Mesothelial cell of epicardium (in vitro differentiated cells): ENCODE measurements around the gene BORCS6. TPM values are rescaled to one million over a fixed set of nuclear protein-coding genes. Genes with fewer than 3 reads are reported as not detected.

Source experiments
- DNase-seq, 2 experiments: peaks; one replicate each; pipeline ENCODE4 v3.0.0; 2021; ENCODE audit warnings: low spot score in 2 of 2; ENCODE audit not compliant: unreplicated experiment in 2 of 2
- H3K27ac Mint-ChIP-seq: 2 replicates; pipeline ENCODE4 v1.8.0; 2021; ENCODE audit warnings: mixed read lengths
- H3K27me3 Mint-ChIP-seq: 2 replicates; pipeline ENCODE4 v1.8.0; 2021; ENCODE audit warnings: low read depth, mixed read lengths
- H3K36me3 Mint-ChIP-seq: 2 replicates; pipeline ENCODE4 v1.8.0; 2021; ENCODE audit warnings: mixed read lengths
- H3K4me1 Mint-ChIP-seq: 2 replicates; pipeline ENCODE4 v1.8.0; 2021; ENCODE audit warnings: mixed read lengths
- H3K4me3 Mint-ChIP-seq: 2 replicates; pipeline ENCODE4 v1.8.0; 2021; ENCODE audit warnings: mild to moderate bottlenecking, moderate library complexity, mixed read lengths
- H3K9me3 Mint-ChIP-seq: 2 replicates; pipeline ENCODE4 v1.8.0; 2021; ENCODE audit warnings: mixed read lengths
- CTCF ChIP-seq: fragments of 200-600 bp; sonication (generic); IDR thresholded peaks from one replicate; pipeline ENCODE4 v1.5.0; 2021; ENCODE audit warnings: antibody characterized with exemption; ENCODE audit not compliant: unreplicated experiment
- microRNA-seq: library from miRNA; unstranded; fragments of <30 nt; microRNA quantifications from one replicate; pipeline ENCODE4 v1.2.0, GENCODE V29; 2021; ENCODE audit warnings: inconsistent platforms, mixed read lengths
- total RNA-seq: library from RNA; stranded (reverse); gene quantifications from 3 replicates; pipeline ENCODE4 v1.2.1, GENCODE V29; 2021

BORCS6 gene
- total RNA-seq, 1 donor from 2014 or later = 3.0 TPM

GRCh38 chr17:8140065-8141029 lies 49.6 kb downstream of the BORCS6 start:
- TF ChIP-seq CTCF = no peak
- H3K36me3 Mint-ChIP-seq = peaks cover 21% of the 10 kb centered on the region
- no peak overlapping the region for H3K4me3 Mint-ChIP-seq
- no peak overlapping the region for H3K27ac Mint-ChIP-seq
- no peaks in the 10 kb centered on the region for H3K9me3 Mint-ChIP-seq
- no peaks in the 10 kb centered on the region for H3K4me1 Mint-ChIP-seq
- no peak for DNase-seq
- no peaks in the 10 kb centered on the region for H3K27me3 Mint-ChIP-seq

- no peak overlapping the region for H3K4me3 Mint-ChIP-seq
Observed at GRCh38 chr17:8138672-8139371, 51.2 kb downstream of the BORCS6 start.

GRCh38 chr17:8138374-8138671 lies 51.7 kb downstream of the BORCS6 start:
- H3K9me3 Mint-ChIP-seq = no peaks in the 10 kb centered on the region
- H3K4me3 Mint-ChIP-seq = no peak overlapping the region
- DNase-seq = no peak
- no peaks in the 10 kb centered on the region for H3K27me3 Mint-ChIP-seq
- no peak for TF ChIP-seq CTCF
- no peaks in the 10 kb centered on the region for H3K4me1 Mint-ChIP-seq
- H3K36me3 Mint-ChIP-seq = peaks cover 16% of the 10 kb centered on the region
- no peak overlapping the region for H3K27ac Mint-ChIP-seq

More at GRCh38 chr17:8138672-8139371, 51.2 kb downstream of the BORCS6 start:
- Mint-ChIP-seq H3K27ac (no peak overlapping the region), H3K36me3 (peaks cover 19% of the 10 kb centered on the region), H3K4me1 (no peaks in the 10 kb centered on the region), H3K27me3 (no peaks in the 10 kb centered on the region), H3K9me3 (no peaks in the 10 kb centered on the region)
- peak; percentile 92 for TF ChIP-seq CTCF
- DNase-seq = peak; percentile 93 to 100

Small RNAs within 50 kb of the gene (microRNA-seq; reads per million reads assigned to microRNA genes)
- gene MIR4521 (10.6 reads per million, percentile 33 among the genes with 10 or more reads in this experiment), gene MIR6883 (not detected)

Other genes starting within 250 kb of the BORCS6 start
- 0.34 to 0.75 TPM (median 0.69 TPM) in 3 replicates for gene GUCY2D, start 187.6 kb downstream of the BORCS6 start, total RNA-seq
- gene ALOX15B, start 151.1 kb downstream of the BORCS6 start, total RNA-seq = 0.09 TPM in 1 of 3 replicates, not detected in the others
- gene ALOX12B, start 102.5 kb downstream of the BORCS6 start, total RNA-seq = 0.70 TPM in 1 of 3 replicates, not detected in the others
- gene ALOXE3, start 71.7 kb downstream of the BORCS6 start, total RNA-seq = 0.09 to 0.13 TPM in 2 of 3 replicates, not detected in the other
- gene HES7, start 66.1 kb downstream of the BORCS6 start, total RNA-seq = 0.45 to 0.75 TPM (median 0.66 TPM) in 3 replicates
- 55.2 to 70.2 TPM (median 58.0 TPM) in 3 replicates for gene PER1, start 37.8 kb downstream of the BORCS6 start, total RNA-seq
- 51.3 to 55.3 TPM (median 54.8 TPM) in 3 replicates for gene VAMP2, start 27.2 kb downstream of the BORCS6 start, total RNA-seq
- 22.0 to 23.2 TPM (median 22.6 TPM) in 3 replicates for gene TMEM107, start 13.8 kb downstream of the BORCS6 start, total RNA-seq
- gene AURKB, start 20.4 kb upstream of the BORCS6 start, total RNA-seq = 33.1 to 37.4 TPM (median 37.3 TPM) in 3 replicates
- 45.1 to 52.9 TPM (median 50.6 TPM) in 3 replicates for gene CTC1, start 57.9 kb upstream of the BORCS6 start, total RNA-seq
- gene PFAS, start 59.1 kb upstream of the BORCS6 start, total RNA-seq = 104 to 111 TPM (median 105 TPM) in 3 replicates
- gene RANGRF, start 98.5 kb upstream of the BORCS6 start, total RNA-seq = 25.1 to 26.4 TPM (median 25.7 TPM) in 3 replicates
- 8.8 to 9.2 TPM (median 9.1 TPM) in 3 replicates for gene SLC25A35, start 105.2 kb upstream of the BORCS6 start, total RNA-seq
- gene ARHGEF15, start 120.1 kb upstream of the BORCS6 start, total RNA-seq = 0.20 TPM in 1 of 3 replicates, not detected in the others
- not detected in 3 replicates for gene ODF4, start 149.7 kb upstream of the BORCS6 start, total RNA-seq
- gene RPL26, start 193.0 kb upstream of the BORCS6 start, total RNA-seq = 1,879 to 1,981 TPM (median 1,947 TPM) in 3 replicates
- not detected in 3 replicates for gene RNF222, start 207.6 kb upstream of the BORCS6 start, total RNA-seq
- 60.2 to 63.3 TPM (median 61.2 TPM) in 3 replicates for gene NDEL1, start 245.7 kb upstream of the BORCS6 start, total RNA-seq